Sigmoid colon (tissue), 7 donors: Measurements from ENCODE around the gene PHACTR3. TPM values are rescaled to one million over a fixed set of nuclear protein-coding genes. Genes with fewer than 3 reads are reported as not detected.

Experiments used
- DNase-seq: peaks from one replicate; pipeline ENCODE4 v3.0.0-alpha.2; 2019
- H3K27ac ChIP-seq, 4 donors: fragments of 200-600 bp; sonication (generic); one replicate each; pipeline ENCODE4 v1.5.1; 2016 to 2019; ENCODE audit warnings: mild to moderate bottlenecking in 1 of 4
- H3K27me3 ChIP-seq, 3 donors: fragments of 200-600 bp; sonication (generic); one replicate each; pipeline ENCODE4 v1.5.1; 2019; ENCODE audit warnings: mild to moderate bottlenecking in 1 of 3
- H3K36me3 ChIP-seq, 4 donors: fragments of 200-600 bp; sonication (generic); one replicate each; pipeline ENCODE4 v1.5.1; 2016 to 2019
- H3K4me1 ChIP-seq, 4 donors: fragments of 200-600 bp; sonication (generic); one replicate each; pipeline ENCODE4 v1.5.1; 2017 to 2019
- H3K4me3 ChIP-seq, 4 donors: fragments of 200-600 bp; sonication (generic); one replicate each; pipeline ENCODE4 v1.5.1; 2017 to 2019; ENCODE audit warnings: mild to moderate bottlenecking in 2 of 4, moderate library complexity in 1 of 4
- H3K9me3 ChIP-seq, 4 donors: fragments of 200-600 bp in 3 of 4; sonication (generic) in 3 of 4; one replicate each; pipeline versions ENCODE4 v1.5.1 to v1.6.1; 2013 to 2019
- CTCF ChIP-seq, 4 experiments: fragments of 450-650 bp in 3 of 4; fragments of 200-600 bp in 1 of 4; IDR thresholded peaks; one replicate each; pipeline ENCODE4 v1.5.1; 2016 to 2019; ENCODE audit warnings: antibody characterized with exemption in 4 of 4, mild to moderate bottlenecking in 3 of 4, moderate library complexity in 2 of 4
- EP300 ChIP-seq, 4 donors: sonication (generic); formaldehyde crosslinking; IDR thresholded peaks; one replicate each; pipeline ENCODE4 v1.6.1; 2017; ENCODE audit warnings: antibody characterized with exemption in 4 of 4
- POLR2A ChIP-seq, 2 donors: fragments of 450-650 bp; IDR thresholded peaks; one replicate each; pipeline ENCODE4 v1.6.1; 2016; ENCODE audit warnings: antibody characterized with exemption in 2 of 2, mild to moderate bottlenecking in 2 of 2, moderate library complexity in 2 of 2
- POLR2AphosphoS5 ChIP-seq, 4 donors: sonication (generic); formaldehyde crosslinking; IDR thresholded peaks; one replicate each; pipeline ENCODE4 v1.6.1; 2017; ENCODE audit warnings: antibody characterized with exemption in 4 of 4
- WGBS, 2 donors: extraction: QIAGEN DNeasy Blood & Tissue Kit; methylation state at CpG; one replicate each; pipeline ENCODE4 v1.1.7; 2013; 5-methylcytosine and 5-hydroxymethylcytosine counted together
- intact Hi-C: fragments of 100-400 bp; cut with DNase I; formaldehyde crosslinking; loops from one replicate; pipeline ENCODE4 v1.15.1; 2023
- polyA plus RNA-seq, 3 donors: library from polyadenylated mRNA; stranded (reverse); fragments of 200-250 nt; gene quantifications; one replicate each; pipeline ENCODE4 v1.2.3, GENCODE V29; 2013
- total RNA-seq, 4 donors: library from RNA; depleted of rRNA; stranded (reverse); fragments of >200 nt; gene quantifications; one replicate each; pipeline ENCODE4 v1.1.0, GENCODE V29; 2016
- donor health status: healthy with polysubstance abuse.
- donor health status: Bipolar disorder and iron deficiency.
- donor health status: healthy.

The PHACTR3 gene
- total and polyA plus RNA-seq, 7 donors: under 0.01 to 1.5 (median 0.81) TPM

DNA sequence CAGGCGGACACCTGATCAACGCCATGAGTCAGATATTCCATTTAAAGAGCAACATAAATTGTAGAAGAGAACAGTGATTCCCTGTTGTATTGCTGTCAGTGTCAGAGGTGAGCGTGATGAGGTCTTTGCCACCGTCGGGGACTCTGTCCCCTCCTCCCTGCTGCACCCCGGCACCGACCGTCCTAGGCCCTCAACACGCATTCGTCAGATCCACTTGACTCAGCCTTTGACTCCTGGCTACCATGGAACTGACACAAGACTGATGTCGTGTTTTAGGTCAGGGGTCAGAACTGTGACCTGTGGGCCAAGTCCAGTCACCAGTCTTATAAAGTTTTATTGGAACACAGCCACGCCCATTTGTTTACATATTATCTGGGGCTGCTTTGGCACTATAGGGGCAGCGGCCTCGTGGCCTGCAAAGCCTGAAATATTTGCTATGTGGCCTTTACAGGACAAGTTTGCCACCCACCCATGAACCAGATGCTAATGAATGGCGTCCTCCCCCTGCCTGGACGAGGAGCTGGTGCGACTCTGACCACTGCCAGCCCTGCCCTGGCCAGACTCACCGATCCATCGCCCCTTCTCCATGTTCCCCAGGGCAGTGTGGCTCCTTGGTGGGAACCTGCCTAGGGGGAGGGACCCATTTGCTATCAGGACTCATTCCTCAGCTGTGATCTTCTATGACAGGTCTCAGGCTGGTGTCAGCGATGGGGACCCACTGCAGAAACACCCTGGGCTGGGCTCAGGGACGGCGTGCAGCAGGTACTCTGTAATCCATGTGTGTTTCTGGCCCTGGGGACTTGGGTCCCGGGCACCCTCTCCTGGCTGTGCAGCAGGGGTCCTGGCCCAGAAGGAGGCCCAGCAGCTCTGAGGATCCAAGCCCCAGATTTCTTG lies 37.5 kb upstream of the PHACTR3 start:
- intact Hi-C loops: no loop called here
- no peak overlapping the region for H3K4me3 ChIP-seq
- H3K9me3 ChIP-seq: no peaks in the 10 kb centered on the region
- 75 to 86% methylated on average over 23 of the region's 23 CpGs for WGBS, 2 donors
- H3K27ac ChIP-seq: no peak overlapping the region
- DNase-seq: no peak
- no peak for TF ChIP-seq POLR2A (IDR thresholded peaks at IDR 0.05)
- no peak for TF ChIP-seq CTCF (IDR thresholded peaks at IDR 0.05)
- no peak for TF ChIP-seq EP300 (IDR thresholded peaks at IDR 0.05)
- no peak for TF ChIP-seq POLR2AphosphoS5 (IDR thresholded peaks at IDR 0.05)
- H3K36me3 ChIP-seq: no peaks in the 10 kb centered on the region
- peaks cover 0 to 7% (median 5%) of the 10 kb centered on the region in 3 donors for H3K27me3 ChIP-seq
- peaks cover 0 to 3% (median 3%) of the 10 kb centered on the region in 4 donors for H3K4me1 ChIP-seq

DNA sequence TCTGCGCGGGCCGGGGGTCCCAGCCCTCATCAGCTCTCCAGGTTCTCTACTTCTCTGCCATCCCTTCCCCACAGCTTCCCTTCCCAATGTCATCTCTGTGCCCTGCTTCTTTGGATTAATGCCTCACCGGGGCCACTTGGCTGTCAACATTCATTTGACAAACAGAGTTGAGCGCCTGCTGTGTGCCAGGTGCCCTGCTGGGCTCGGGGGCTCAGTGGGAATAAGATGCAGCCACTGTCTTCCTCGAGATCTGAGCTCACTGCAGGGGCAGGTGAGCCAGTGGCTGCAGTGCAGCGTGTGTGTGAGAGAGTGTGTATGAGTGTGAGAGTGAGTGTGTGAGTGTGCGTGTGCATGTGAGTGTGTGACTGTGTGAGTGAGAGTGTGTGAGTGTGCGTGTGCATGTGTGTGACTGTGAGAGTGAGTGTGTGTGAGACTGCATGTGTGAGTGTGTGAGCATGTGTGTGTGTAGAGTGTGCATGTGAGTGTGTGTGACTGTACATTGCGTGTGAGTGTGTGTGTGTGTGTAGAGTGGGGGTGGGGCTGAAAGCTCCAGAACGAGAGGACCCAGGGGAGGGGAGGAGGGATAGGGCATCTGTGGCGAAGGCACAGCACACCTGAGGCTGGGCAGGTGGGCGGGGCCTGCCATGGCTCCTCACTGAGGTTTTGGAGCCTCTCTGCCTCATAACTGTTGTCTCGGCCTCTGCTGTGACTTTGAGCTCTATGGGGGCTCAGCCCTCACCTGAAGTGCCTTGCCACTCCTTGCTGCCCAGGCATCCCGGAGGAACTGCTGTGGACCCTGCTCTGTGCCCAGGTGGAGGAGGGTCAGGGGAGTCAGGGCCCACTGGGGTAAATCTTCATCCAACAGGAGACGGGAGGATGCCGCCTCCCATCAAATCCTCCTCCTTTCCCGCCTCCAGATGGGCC lies 36.5 kb upstream of the PHACTR3 start:
- H3K27me3 ChIP-seq: peaks cover 0 to 10% (median 5%) of the 10 kb centered on the region in 3 donors
- no peak overlapping the region for H3K27ac ChIP-seq
- no peaks in the 10 kb centered on the region for H3K36me3 ChIP-seq
- TF ChIP-seq POLR2A (IDR thresholded peaks at IDR 0.05) (no peak), POLR2AphosphoS5 (IDR thresholded peaks at IDR 0.05) (no peak), CTCF (IDR thresholded peaks at IDR 0.05) (no peak), EP300 (IDR thresholded peaks at IDR 0.05) (no peak)
- no peak overlapping the region for H3K4me3 ChIP-seq
- H3K9me3 ChIP-seq: no peaks in the 10 kb centered on the region
- intact Hi-C loops: no loop called here
- WGBS, 2 donors: 73 to 80% methylated on average over 19 of the region's 19 CpGs
- no peak for DNase-seq
- H3K4me1 ChIP-seq: peaks cover 0 to 6% (median 5%) of the 10 kb centered on the region in 4 donors

DNA sequence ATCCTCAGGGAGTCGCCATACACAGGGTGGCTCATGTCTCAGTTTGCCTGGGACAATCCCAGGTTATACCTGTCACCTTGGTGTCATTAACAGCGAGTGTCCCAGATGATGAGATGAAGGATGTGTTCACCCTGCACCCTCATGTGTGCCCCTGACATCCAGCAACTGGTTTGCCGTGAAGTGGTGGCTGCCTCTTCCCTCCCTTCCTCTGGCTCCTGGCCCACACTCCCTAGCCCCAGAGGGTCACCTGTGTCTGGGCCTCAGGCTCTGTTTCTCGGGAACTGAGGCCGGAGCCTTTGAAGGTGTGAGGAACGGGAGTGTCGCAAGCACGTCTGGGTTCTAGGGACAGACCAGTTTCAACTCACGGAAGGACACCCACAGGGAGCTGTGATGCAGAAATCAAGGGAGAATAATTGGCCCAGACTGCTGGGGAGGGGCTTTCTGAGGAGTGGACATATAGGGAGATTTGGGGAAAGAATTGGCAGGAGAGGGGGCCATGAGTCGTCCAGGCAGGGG lies 35.8 kb upstream of the PHACTR3 start:
- intact Hi-C loops: no loop called here
- no peak for DNase-seq
- TF ChIP-seq POLR2A (IDR thresholded peaks at IDR 0.05): no peak
- Histone ChIP-seq H3K27me3 (peaks cover 0 to 15% (median 5%) of the 10 kb centered on the region in 3 donors), H3K4me1 (peaks cover 0 to 6% (median 5%) of the 10 kb centered on the region in 4 donors), H3K4me3 (no peak overlapping the region), H3K36me3 (no peaks in the 10 kb centered on the region), H3K27ac (no peak overlapping the region), H3K9me3 (no peaks in the 10 kb centered on the region)
- 72% methylated on average over 10 of the region's 10 CpGs for WGBS, 2 donors

DNA sequence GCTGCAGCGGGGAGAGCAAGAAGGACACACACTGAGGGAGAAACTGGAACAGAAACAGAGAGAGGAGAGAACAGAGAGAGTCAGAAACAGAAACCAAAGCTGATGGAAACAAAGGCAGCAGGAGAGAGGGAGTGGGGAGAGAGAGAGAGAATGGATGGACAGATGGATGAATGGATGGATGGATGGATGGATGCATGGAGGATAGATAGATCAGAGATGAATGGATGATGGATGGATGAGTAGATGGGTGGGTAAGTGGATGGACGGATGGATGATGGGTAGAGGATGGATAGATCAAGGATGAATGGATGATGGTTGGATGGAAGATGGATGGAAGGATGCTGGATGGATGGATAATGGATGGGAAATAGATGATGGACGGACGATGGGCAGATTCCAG lies 35.0 kb upstream of the PHACTR3 start:
- TF ChIP-seq EP300 (IDR thresholded peaks at IDR 0.05): no peak
- no peak for TF ChIP-seq CTCF (IDR thresholded peaks at IDR 0.05)
- no peak for TF ChIP-seq POLR2A (IDR thresholded peaks at IDR 0.05)
- no peak for TF ChIP-seq POLR2AphosphoS5 (IDR thresholded peaks at IDR 0.05)

More for the DNA sequence above, 35.0 kb upstream of the PHACTR3 start:
- peaks cover 0 to 6% (median 5%) of the 10 kb centered on the region in 4 donors for H3K4me1 ChIP-seq
- WGBS, 2 donors: 51 to 74% methylated on average over 4 of the region's 4 CpGs
- H3K36me3 ChIP-seq: no peaks in the 10 kb centered on the region
- no peaks in the 10 kb centered on the region for H3K9me3 ChIP-seq
- no peak overlapping the region for H3K4me3 ChIP-seq
- H3K27me3 ChIP-seq: peaks cover 0 to 22% (median 5%) of the 10 kb centered on the region in 3 donors
- intact Hi-C loops: no loop called here
- no peak overlapping the region for H3K27ac ChIP-seq
- DNase-seq: no peak
